CMK (cell line): Measurements from ENCODE around the gene MYMK.

Source experiments
- DNase-seq: peaks from one replicate; pipeline ENCODE4 v3.0.0-alpha.2; 2010; ENCODE audit warnings: low read depth

MYMK gene

DNA sequence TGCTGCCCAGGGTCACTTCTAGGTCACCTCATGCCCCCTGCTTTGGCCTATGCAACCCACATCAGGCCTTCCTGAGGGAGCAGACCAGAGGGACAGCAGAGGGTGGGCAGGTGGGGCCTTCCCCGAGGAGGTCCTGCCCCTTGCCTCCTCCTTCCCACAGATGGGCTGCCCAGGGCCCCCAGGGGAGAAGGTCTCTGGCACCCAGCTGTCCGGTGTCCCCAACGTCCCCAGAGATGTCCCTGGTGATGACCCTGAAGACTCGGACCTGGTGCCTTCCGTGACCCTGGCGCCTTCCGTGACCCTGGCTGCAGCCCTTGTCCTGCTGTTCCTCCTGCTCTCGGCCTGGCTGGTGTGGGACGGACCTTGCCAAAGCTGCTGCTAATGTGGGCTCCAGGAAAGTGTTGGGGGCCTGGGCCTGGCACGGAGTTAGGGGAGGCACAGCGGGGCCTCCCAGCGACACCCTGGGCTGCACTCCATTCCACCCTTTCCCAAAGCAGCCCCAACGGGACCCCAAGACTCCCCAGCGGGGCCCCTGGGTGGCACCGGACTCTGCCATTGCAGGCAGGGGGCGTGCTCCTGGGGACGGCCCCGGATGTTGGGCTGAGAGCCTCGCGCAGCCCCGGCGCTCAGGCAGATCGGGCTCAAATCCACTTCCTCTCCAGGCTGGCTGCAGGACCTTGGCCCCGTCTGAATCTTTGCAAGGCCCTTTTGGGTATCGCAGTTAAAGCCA, 39.1 kb downstream of the MYMK start:
- no peak for DNase-seq

DNA sequence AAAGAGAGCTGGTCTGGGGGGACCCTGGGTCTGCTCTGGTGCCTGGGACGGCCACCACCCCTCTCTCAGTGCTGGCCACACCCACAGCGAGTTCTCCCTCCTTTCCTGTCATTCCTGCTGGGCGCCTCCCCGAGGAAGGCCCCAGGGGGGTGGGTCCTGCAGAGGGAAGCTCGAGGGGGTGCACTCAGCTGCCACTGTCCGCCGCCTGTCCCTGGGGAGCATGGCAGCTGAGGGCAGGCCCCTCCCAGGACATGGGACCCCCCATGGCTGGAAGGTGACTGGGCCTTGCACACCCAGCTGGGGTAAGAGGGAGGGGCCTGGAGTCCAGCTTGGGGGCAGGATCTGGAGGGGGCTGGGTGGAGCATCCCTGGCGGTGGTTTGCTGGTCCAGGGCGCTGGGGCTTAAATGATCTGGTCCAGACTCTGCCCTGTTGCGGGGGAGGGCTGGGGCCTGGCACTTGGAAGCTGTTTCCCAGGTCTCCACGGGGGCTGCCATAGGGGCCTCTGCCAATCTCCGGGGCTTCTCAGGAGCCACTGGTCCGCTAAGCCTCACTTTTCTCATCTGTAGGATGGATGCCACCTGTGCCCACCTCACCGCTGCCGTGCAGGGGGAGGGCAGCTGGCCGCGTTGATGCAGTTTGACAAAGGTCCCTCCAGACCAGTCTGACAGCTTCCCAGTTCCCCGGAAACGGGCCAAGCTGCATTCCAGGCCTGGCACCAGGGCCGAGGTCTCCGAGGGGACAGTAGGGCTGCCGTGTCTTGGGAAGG, 39.9 kb downstream of the MYMK start:
- DNase-seq, result no peak

DNA sequence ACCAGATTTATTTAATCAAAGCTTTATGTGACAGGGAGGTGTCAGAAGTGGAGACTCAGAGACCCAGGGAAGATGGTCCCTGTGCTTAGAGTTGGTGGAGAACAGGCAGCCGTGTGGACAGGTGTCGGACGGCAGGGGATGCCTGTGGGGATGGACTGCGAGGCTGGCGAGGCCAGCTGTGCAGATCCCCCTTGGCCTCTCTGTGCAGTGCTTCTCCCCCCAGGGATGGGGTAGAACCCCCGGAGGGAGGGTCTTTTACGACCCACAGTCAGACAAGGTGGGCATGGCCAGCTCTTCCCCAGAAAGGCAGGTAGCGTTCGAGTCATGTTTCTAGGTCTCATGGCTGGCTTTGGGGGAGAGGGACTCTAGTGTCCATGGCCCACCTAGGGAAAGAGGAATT, 41.1 kb downstream of the MYMK start:
- DNase-seq, result no peak

DNA sequence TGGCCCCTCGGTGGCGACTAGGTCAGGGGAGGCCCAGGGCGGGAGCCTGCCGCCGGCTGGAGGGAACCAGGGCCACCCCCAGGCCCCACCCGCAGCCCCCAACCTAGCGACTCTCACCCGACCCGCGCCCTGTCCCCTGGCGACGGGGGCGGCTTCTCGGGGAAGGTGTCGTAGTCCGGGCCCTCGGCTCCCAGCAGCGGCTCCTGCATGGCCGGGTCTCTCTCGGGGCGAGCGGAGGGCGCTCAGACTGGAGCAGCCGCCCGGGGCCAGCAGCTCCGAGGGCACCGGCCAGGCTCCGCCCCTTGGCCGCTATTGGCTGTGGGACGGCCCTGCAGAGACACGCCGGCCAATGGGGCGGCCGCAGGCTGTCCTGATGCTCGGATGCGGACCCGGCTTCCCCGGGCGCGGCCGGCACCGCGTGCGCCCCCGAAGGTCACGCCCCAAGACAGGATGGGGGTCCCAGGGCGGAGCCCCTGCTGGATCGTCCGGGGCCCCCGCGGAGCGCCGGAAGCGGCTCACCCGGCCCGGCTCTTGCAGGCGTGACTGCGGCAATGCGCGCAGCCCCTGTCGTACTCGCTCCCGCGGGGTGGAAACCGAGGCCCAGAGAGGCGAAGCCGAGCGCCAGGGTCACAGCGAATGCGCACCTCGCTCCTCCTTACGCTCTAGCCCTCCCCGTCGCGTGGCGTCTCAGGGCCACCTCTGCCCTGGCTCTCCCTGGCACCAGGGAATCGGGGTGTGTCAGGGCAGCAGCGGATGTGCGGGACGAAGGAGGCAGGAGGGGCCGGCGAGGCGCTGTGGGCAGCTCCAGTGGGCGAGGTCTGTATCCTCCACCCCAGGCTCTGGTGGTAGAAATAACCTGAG, 45.7 kb downstream of the MYMK start, which contains the start of gene SLC2A6:
Gene SLC2A6, minus strand, starts transcription at position 249 of the 861 bp plus-strand sequence. Its CDS starts 40 bp downstream, at position 209.
- no peak for DNase-seq

DNA sequence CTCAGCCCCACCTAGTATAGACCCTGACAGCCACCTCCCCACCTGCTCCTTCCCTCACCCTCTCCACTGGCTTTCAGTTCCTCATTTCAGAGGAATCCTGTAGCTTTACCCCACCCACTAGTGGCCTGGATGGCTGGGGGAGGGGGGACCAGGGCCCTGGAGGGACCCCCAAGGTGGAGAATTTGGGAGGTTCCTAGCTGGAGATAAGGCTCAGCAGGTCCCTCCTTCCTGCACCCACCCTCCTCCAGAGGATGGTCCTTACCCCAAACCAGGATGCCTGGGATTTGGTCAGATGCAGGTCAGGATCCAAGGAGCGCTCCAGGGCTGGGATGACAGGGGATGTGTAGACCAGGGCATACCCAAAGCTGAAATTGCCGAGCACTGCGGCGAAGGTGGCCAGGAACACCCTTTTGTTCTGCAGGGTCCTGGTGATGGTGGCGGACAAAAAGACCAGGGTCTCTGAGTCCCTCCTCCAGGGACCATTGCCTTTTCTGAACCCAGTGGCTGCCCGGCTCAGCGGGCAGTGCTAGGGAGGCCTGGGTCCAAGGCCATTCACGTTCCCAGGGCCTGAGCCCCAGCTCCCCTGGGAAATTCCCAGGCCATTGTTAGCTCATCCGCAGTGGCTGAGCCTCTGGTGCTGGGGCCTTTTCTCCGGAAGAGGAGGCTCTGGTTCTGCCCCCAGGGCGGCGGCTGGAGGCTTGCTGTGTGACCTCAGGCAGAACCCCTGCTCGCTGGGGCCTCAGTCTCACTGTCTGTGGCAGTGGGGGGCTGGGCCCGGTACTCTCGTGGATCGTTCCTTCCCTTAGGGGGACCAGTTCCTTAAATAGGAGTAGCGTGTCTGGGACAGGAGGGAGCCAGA, 46.5 kb downstream of the MYMK start:
- DNase-seq, result no peak

DNA sequence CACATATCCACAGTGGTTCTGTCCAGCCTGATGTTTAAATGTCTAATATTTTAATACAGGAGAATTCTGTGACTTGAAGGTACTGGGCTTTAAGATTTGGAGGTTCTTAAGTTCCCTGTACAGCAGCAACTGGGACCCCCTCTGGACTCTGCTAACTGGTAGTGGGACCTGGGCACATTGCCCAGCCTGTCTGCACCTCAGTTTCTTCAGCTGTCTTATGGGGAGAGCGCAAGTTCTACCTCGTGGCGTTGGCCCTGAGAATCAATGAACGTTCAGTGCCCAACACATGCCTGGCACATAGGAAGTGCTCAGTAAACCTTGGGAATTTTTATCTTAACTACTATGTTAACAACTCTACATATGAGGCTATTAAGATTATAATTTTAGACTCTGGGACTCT, 47.3 kb downstream of the MYMK start:
- no peak for DNase-seq

DNA sequence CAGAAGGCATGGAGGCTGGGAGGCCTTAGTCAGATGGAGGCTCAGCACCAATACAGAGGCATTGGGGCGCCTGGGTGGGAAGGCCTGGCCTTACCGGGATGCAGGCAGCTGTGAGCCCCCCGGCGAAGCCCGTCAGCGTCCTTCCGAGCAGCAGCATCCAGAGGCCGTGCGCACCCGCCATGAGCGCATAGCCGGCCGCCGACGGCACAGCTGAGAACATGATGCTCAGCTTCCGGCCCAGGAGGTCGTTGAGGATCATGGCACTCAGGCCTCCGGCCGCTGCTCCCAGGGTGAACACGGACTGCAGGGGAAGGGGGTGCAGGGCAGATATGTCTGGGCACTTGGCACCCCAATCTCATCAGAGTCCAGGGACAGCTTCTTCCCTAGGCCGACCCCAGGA, 47.8 kb downstream of the MYMK start:
- DNase-seq, result no peak

DNA sequence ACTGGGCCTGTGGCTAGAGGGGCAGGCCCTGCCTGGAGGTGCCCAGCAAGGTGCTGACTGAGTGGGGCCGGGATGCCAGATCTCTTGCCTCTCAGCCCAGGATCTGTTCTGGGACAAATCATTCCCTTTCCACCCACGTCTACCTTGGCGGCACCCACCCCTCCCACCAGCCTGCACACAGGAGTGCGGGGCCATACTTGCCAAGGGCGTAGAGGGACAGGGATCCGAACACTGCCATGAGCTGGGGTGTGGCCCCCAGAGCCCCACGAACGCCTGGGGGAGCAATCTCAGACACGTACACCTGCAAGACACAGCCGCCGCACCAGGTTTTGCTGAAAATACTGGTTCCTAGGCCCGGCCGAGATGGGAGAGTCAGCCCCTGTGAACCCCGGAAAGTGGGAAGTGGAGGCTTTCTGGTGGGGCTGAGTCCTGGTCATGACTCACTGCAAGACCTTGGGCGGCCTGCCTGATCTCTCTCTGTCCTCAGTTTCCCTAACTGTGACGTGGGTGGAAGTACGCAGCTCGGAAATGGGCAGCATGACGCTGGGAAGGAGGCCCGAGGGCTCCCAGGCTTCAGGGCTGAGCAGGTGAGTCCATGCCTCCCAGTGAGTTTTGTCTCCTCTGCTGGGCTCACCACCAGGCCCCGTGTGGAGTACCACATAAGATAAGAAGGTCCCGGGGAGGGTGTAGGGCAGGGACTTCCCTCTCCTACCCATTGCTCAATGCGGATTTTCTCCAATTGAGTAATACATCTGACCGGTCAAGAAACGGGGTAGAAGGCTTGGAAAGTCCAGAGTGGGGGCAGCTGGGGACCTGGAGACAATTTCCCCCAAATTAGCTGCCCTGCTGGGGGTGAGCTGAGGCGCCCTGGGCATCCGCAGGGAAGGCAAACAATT, 48.5 kb downstream of the MYMK start:
- no peak for DNase-seq

DNA sequence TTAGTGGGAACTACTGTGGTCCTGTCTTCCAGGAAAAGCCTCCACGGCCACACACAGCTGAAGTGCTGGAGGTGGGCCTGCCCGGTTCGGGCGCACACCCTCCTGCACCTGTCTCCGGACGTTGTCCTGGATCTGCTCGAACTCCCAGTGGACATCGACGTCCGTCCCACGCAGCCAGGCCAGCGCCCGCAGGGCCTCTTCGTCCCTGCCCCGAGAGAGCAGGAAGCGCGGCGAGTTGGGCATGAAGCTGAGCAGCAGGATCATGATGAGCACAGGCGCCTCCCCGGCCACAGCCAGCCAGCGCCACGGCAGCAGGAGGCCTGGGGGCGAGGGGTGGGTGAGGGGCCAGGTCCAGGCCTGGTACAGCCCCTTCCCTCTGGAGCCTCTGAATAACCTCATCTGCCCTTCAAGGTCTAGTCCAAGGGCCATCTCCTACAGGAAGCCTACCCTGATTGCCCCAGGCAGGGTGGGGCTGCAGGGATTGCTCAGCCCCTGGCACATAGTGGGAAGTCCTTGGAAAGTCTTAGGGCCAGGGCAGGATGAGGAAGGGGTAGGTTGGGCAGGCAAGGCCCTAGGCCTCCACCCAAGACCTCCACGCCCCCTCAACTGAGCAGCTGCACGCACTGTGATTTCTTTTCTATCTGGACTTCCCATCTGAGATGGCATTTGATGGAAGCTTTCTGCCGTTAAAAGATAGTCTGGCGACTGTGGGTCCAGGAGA, 49.3 kb downstream of the MYMK start:
- no peak for DNase-seq

DNA sequence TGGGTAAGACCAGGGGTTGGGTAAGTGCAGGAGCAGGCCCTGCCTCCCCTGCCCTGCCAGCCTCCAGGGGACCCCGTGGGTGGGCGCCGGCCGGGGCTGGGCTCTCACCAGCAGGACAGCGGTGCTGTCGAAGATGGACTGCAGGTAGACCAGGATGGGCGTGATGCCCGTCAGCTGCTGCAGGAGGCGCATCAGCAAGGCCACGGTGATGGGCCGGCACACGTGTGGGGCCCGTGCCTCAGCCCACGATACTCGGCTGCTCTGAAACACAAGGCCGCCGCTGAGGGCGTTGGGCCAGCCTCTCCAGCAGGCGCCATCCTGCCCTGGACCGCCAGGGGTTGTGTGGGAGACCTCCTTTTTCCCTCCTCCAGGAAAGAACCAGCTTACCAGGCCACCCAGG, 49.9 kb downstream of the MYMK start:
- no peak for DNase-seq

DNA sequence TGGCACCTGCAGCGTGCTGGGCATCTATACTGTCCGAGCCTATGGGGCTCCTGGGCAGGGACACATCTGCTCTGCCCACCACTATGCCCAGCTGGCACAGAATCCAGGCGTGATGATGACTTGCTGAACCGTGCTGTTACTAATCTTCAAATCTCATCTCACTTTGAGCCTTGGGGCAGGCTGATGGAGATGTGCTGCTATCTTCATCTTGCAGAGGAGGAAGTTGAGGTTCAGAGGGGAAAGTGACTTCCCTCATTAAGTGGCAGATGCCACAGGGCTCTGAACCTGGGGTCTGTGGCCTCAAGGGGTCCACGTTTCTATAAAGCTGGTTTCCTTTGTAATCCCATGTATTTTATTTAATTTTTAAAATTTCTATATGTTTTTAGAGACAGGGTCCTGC, 50.5 kb downstream of the MYMK start:
- DNase-seq, result no peak

DNA sequence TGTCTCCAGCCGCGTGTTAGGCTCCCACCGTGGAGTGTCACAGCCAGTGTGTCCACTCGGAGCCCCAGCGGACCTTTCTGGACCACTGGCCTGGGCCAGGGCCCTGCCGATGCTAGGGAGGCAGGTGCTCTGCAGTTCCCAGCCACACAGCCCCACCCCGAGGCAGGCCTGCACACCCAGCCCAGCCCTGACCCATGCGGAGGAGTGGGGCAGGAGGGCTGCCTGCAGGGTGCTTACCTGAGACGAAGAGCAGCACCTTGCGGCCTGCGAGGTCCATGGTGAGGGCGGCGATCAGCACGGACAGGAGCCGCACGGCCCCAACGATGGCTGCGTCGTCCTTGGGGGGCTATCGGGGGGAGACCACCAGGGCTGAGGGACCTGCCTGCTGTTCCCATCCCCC, 51.0 kb downstream of the MYMK start:
- DNase-seq, result no peak

DNA sequence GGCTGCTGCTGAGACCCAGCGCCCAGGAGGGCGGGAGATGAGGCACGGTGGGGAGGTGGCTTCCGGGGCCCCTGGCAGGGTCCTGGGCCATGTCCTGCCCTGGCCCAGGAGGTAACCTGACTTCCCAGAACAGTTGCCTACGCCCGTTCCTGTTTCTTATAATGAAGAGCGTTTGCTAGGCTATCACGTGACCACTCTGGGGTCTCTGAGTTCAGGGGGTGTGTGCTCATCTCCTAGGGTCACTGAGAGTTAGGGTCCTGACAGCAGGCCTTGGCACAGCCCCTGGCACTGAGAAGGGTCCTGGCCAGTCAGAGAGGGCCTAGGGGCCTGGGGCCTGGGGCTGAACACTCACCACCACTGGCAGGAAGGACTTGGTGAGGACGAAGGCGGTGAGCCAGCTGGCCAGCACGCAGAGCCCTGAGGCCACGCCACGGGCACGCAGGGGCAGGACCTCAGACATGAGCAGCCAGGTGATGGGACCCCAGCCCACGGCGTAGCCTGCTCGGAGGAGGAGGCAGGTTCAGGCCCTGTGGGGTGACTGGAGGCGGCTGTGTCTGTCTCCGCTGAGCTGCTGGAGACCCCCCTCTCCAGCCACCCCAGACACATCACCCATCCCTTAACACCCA, 51.9 kb downstream of the MYMK start:
- DNase-seq, result no peak

DNA sequence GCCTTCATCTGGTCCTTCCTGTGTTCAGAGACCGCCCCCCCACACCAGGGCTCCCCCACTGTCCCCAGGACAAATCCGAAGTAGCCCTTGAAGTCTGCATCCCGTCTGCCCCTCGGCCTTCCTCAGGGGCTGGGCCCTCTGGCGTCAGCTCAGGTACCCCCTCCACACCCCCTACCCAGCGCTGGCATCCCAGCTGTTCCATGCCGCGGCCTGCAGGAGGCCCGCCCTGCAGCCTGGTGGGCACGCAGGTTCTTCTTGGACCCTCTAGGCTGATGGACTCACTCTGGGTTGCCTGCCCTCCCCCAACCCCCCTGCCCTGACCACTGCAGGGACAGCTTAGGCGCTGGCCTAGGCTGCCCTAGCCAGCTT, 52.5 kb downstream of the MYMK start:
- no peak for DNase-seq

DNA sequence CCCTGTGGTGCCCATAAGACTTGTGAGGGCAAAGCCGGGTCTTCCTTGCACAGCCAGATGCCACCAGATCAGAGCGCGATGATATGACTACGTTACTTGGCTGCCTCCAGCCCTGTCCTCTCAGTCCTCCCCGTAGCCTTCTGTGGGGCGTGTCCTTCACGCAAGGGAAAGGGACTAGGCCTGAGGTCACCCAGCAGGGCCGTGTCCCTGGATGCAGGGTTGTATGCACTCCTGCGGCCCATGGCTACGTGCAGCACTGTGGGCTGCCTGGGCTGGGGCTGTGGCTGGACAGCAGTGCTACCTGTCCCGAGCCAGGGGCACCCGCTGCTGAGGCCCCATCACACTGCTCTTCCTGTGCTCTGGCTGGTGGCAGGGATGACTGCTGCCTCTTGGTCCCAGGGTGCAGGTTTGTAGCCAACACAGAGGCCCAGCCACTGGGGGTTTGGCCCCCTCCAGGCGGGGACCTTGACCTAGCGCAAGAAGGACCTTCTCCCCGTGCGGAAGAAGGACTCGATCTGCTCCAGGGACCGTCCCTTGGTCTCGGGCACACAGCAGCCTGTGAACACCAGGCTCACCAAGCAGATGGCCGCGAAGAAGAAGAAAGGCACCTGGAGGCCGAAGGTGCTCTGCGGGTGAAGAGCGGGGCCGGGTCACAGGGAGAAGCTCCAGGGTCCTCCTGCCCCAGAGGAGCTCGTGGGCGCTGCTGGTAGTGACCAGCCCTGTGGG, 53.0 kb downstream of the MYMK start:
- no peak for DNase-seq

DNA sequence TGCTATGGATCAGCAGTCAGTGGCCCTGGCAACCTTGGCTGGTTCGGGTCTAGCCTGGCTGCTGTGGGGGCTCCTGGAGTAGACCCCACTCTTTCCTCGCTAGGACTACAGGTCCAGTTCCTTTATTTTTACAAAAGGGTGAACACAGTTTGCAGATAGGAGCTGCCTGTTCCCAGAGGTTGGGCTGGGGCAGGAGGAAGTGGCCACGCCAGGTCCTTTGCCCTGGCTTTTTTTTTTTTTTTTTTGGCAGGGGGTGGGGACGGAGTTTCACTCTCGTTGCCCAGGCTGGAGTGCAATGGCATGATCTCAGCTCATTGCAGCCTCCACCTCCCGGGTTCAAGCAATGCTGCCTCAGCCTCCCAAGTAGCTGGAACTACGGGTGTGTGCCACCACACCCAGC, 53.8 kb downstream of the MYMK start:
- DNase-seq, result no peak

DNA sequence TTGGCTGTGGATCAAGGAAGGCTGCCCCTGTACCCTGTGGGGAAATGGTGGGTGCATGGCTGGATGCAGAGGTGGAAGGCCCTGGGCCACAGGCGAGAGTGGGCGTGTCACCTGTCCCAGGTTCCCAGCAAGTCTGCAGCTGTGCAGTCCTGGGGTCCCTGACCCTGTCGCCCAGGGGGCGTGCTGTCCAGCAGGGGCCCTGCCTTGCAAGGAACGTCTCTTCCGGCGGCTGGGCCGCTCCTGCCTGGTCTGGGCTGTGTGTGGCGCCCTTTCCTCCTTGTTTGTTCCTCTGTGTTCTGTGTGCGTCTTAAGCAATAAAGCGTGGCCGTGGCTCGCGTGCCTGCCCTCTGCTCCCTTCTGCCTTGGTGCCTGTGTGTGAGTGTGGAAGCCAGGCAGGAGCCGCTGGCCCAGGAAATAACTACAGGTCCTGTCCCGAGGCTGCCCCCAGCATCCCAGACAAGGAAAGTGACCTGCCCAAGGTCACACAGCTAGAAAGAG, 54.3 kb downstream of the MYMK start:
- no peak for DNase-seq

DNA sequence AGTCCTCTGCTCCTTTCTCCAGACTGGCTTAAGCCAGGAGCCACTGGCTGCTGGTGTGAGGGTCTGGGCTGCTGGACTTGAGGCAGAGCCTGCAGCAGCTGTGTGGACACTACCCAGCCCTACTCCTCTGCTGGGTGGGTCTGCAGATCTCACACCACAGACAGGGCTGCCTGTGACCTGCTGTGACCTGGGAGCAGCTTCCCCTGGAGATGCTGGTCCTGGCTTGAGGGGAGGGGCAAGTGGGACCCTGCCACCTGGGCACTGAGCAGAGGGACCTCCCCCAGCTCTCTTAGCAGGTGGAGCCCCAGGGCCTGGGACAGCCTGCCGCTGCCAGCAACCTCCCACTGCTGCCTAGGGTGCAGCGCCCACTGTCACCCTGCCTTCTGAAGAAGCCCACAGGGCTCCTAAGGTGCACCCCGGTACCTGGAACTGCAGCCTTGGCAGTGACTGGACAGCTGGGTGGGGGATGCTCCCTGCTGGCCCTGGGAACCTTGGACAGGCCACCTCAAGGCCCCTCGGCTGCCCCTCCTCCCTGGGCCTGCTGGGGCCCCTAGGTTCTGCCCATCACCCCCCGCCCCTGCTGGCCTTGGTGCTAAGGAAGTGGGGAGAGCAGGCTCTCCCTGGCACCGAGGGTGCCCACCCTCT, 55.9 kb downstream of the MYMK start:
- DNase-seq, result no peak
